Heart right ventricle (tissue), 16 donors: Measurements from ENCODE around the gene PRPF4. TPM values are rescaled to one million over a fixed set of nuclear protein-coding genes. Genes with fewer than 3 reads are reported as not detected.

Experiments
- ATAC-seq, 8 donors: fragments of 200-7000 bp; cut with Tn5 transposase; one replicate each; pipeline ENCODE4 v1.9.1; 2020; ENCODE audit warnings: mild to moderate bottlenecking in 8 of 8, moderate library complexity in 8 of 8, moderate number of reproducible peaks in 1 of 8
- DNase-seq, 2 donors: peaks; one replicate each; pipeline ENCODE4 v3.0.0-alpha.2; 2020
- H3K27ac ChIP-seq, 10 donors: fragments of 200-600 bp; sonication (generic) in 2 of 10; one replicate each; pipeline versions ENCODE4 v1.5.0 to v1.8.0; 2020 to 2022; ENCODE audit warnings: mild to moderate bottlenecking in 3 of 10
- H3K27me3 ChIP-seq, 7 donors: fragments of 200-600 bp; one replicate each; pipeline ENCODE4 v1.8.0; 2021 to 2022; ENCODE audit warnings: mild to moderate bottlenecking in 2 of 7
- H3K36me3 ChIP-seq, 9 donors: fragments of 200-600 bp; sonication (generic) in 1 of 9; one replicate each; pipeline versions ENCODE4 v1.5.0 to v1.8.0; 2020 to 2022; ENCODE audit warnings: mild to moderate bottlenecking in 2 of 9
- H3K4me1 ChIP-seq, 9 donors: fragments of 200-600 bp; sonication (generic) in 1 of 9; one replicate each; pipeline versions ENCODE4 v1.5.0 to v1.8.0; 2020 to 2022; ENCODE audit warnings: mild to moderate bottlenecking in 4 of 9
- H3K4me3 ChIP-seq, 10 donors: fragments of 200-600 bp; sonication (generic) in 2 of 10; one replicate each; pipeline versions ENCODE4 v1.5.0 to v1.8.0; 2020 to 2022; ENCODE audit warnings: mild to moderate bottlenecking in 7 of 10, moderate library complexity in 2 of 10
- H3K9me3 ChIP-seq, 11 donors: fragments of 200-600 bp in 10 of 11; sonication (generic) in 2 of 11; one replicate each; pipeline versions ENCODE4 v1.5.0 to v1.8.0; 2013 to 2022; ENCODE audit warnings: mild to moderate bottlenecking in 2 of 11, control low read depth in 1 of 11, moderate library complexity in 1 of 11
- WGBS, 2 donors: extraction: QIAGEN DNeasy Blood & Tissue Kit; methylation state at CpG; one replicate each; pipeline ENCODE4 v1.1.7; 2013; ENCODE audit warnings: inconsistent platforms in 1 of 2; 5-methylcytosine and 5-hydroxymethylcytosine counted together
- intact Hi-C, 10 donors: fragments of 100-400 bp; cut with DNase I; formaldehyde crosslinking; loops; one replicate each; pipeline versions ENCODE4 v1.11.1 to v1.14.2; 2022
- polyA plus RNA-seq, 2 donors: library from polyadenylated mRNA; stranded (reverse); fragments of 200-250 nt; gene quantifications; one replicate each; pipeline ENCODE4 v1.2.3, GENCODE V29; 2013
- total RNA-seq, 10 donors: library from RNA; stranded (reverse); fragmentation: NEBNext Ultra II Directional in 3 of 10; extraction: Animal tissue kit (Norgen Biotek cat#: 25700) in 3 of 10; gene quantifications; one replicate each; pipeline versions ENCODE4 v1.2.1 to v1.2.4, GENCODE V29; 2021 to 2023
- TF ChIP-seq, protein P1 (sequence below), 9 donors: fragments of 200-600 bp; sonication (generic) in 2 of 9; IDR thresholded peaks; one replicate each; pipeline versions ENCODE4 v1.5.0 to v1.8.0; 2021 to 2022; ENCODE audit warnings: antibody characterized with exemption in 9 of 9, mild to moderate bottlenecking in 5 of 9, moderate library complexity in 1 of 9
- donor health status: Arrhythmogenic right ventricular cardiomyopathy.
- donor health status: ischemic (EF 13 %, LVEDD 7.1; RV severe dilation, severe dysfunction).
- donor health status: healthy with polysubstance abuse.
- donor health status: DM: no; HTN: yes; CAD: no.
- donor health status: DM: no; HTN: no; CAD: no.
- donor health status: ischemic (EF 25% LVEDD 6.9; RV normal size, moderate dysfunction).
- donor health status: ischemic (EF 25% LVEDD 5.7; RV mildly dilated, moderate dysfunction).
- donor health status: healthy.
- donor health status: DM: yes; HTN: yes; CAD: no.
- donor health status: Ischemic cardiomyopathy.
- donor health status: ischemic (EF 35%, LVEDD 5.7; RV mildly dilated, moderate dysfunction).
- donor health status: nonischemic (EF 11% LVEDD 7.7; RV severe dilation, severe dysfunction).
- donor health status: DM: yes; HTN: yes; CAD: no.
- donor health status: PGD.
- donor health status: ischemic (EF 29% LVEDD 5.4; RV normal size, mild dysfunction).
- donor health status: nonischemic (EF 23%, LVEDD 6.1; RV moderate dilation, normal function).

PRPF4 gene
- total and polyA plus RNA-seq, 12 donors = 5.3 to 17.2 (median 13.3) TPM

DNA sequence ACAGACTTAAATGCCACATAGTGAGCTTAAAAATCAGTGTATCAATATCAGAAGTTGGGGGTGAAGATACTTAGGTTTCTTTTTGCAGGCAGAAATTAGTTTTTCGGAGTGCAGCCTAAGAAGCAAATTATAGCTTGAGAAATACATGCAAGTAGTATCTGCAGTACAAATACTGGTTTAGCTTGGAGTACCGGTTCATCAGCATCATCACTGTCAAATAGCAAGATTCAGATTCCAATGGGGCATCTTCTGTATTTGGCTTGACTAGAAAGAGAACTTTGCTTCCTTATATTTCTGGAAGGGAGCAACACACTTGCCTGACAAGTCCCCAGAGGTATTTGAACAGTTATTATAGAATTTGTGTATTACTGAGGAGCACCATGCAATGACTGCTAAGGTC is 34.3 kb upstream of the PRPF4 start:
- H3K27me3 ChIP-seq = no peaks in the 10 kb centered on the region
- H3K9me3 ChIP-seq = no peaks in the 10 kb centered on the region
- 95 to 98% methylated on average over 2 of the region's 2 CpGs for WGBS, 2 donors
- ATAC-seq = no peak
- no peak overlapping the region for H3K27ac ChIP-seq
- TF ChIP-seq, protein P1, sequence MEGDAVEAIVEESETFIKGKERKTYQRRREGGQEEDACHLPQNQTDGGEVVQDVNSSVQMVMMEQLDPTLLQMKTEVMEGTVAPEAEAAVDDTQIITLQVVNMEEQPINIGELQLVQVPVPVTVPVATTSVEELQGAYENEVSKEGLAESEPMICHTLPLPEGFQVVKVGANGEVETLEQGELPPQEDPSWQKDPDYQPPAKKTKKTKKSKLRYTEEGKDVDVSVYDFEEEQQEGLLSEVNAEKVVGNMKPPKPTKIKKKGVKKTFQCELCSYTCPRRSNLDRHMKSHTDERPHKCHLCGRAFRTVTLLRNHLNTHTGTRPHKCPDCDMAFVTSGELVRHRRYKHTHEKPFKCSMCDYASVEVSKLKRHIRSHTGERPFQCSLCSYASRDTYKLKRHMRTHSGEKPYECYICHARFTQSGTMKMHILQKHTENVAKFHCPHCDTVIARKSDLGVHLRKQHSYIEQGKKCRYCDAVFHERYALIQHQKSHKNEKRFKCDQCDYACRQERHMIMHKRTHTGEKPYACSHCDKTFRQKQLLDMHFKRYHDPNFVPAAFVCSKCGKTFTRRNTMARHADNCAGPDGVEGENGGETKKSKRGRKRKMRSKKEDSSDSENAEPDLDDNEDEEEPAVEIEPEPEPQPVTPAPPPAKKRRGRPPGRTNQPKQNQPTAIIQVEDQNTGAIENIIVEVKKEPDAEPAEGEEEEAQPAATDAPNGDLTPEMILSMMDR (IDR thresholded peaks at IDR 0.05) = no peak
- no peaks in the 10 kb centered on the region for H3K36me3 ChIP-seq
- intact Hi-C loops = no loop called here
- no peak overlapping the region for H3K4me3 ChIP-seq
- H3K4me1 ChIP-seq = peaks cover 0 to 34% (median 24%) of the 10 kb centered on the region in 9 donors
- DNase-seq = no peak

GRCh38 chr9:113244556-113244955 is 30.9 kb upstream of the PRPF4 start:
- peaks cover 0 to 3% (median 0%) of the 10 kb centered on the region in 9 donors for H3K36me3 ChIP-seq
- intact Hi-C loops = no loop called here
- H3K27ac ChIP-seq = no peak overlapping the region
- no peak overlapping the region for H3K4me3 ChIP-seq
- H3K4me1 ChIP-seq = peaks cover 0 to 9% (median under 1%) of the 10 kb centered on the region in 9 donors
- H3K27me3 ChIP-seq = no peaks in the 10 kb centered on the region
- peaks cover 0 to 2% (median 0%) of the 10 kb centered on the region in 11 donors for H3K9me3 ChIP-seq
- TF ChIP-seq, protein P1 (IDR thresholded peaks at IDR 0.05) = no peak
- DNase-seq = no peak
- 85 to 91% methylated on average over 2 of the region's 2 CpGs for WGBS, 2 donors
- no peak for ATAC-seq

- no peak for DNase-seq
- Histone ChIP-seq H3K27me3 (no peaks in the 10 kb centered on the region), H3K36me3 (peaks cover 0 to 4% (median 0%) of the 10 kb centered on the region in 9 donors), H3K4me1 (peaks cover 0 to 9% (median 0%) of the 10 kb centered on the region in 9 donors), H3K27ac (no peak overlapping the region), H3K4me3 (no peak overlapping the region), H3K9me3 (peaks cover 0 to 5% (median 0%) of the 10 kb centered on the region in 11 donors)
- intact Hi-C loops = no loop called here
- ATAC-seq = no peak
- TF ChIP-seq, protein P1 (IDR thresholded peaks at IDR 0.05) = no peak
- WGBS, 2 donors = 91 to 92% methylated on average over 4 of the region's 4 CpGs
These were observed 29.6 kb upstream of the PRPF4 start for GRCh38 chr9:113245894-113246293.

- 86 to 88% methylated on average over 6 of the region's 6 CpGs for WGBS, 2 donors
- intact Hi-C loops = no loop called here
- TF ChIP-seq, protein P1 (IDR thresholded peaks at IDR 0.05) = no peak
These were observed 28.5 kb upstream of the PRPF4 start for GRCh38 chr9:113246928-113247327.

More at GRCh38 chr9:113246928-113247327, 28.5 kb upstream of the PRPF4 start:
- no peaks in the 10 kb centered on the region for H3K27me3 ChIP-seq
- H3K4me1 ChIP-seq = peaks cover 0 to 9% (median 0%) of the 10 kb centered on the region in 9 donors
- H3K36me3 ChIP-seq = peaks cover 0 to 4% (median 0%) of the 10 kb centered on the region in 9 donors
- no peak overlapping the region for H3K4me3 ChIP-seq
- ATAC-seq = no peak
- H3K27ac ChIP-seq = no peak overlapping the region
- peaks cover 0 to 6% (median 0%) of the 10 kb centered on the region in 11 donors for H3K9me3 ChIP-seq
- DNase-seq = no peak
